ENCODE data around the gene ARHGEF5.
"Not testable (repeated sequence)": the region's sequence is repeated elsewhere in the genome, so short reads cannot be mapped to it uniquely, and the experiment has no call there.

ARHGEF5 gene

DNA sequence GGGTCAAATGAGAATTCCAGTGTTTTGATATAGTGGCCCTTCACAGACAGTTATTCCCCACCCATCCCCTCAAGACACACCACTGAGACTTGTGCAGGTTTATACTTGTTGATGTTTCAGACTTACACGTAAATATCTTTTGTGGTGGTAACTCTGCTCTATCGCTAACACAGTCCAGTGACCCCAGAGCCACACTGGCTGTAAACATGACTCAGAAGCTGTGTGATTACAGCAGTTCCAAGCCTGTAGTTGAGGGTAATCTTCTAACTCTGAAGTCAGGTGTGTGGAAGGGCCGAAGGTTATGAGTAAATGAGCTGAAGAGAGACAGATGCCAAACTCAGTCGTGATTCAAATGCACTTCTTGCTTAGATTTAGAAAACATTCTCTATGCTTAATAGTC lies 28.9 kb downstream of the ARHGEF5 start:
- no peak for DNase-seq (ENCODE audit: low read depth in 2 of 2)

DNA sequence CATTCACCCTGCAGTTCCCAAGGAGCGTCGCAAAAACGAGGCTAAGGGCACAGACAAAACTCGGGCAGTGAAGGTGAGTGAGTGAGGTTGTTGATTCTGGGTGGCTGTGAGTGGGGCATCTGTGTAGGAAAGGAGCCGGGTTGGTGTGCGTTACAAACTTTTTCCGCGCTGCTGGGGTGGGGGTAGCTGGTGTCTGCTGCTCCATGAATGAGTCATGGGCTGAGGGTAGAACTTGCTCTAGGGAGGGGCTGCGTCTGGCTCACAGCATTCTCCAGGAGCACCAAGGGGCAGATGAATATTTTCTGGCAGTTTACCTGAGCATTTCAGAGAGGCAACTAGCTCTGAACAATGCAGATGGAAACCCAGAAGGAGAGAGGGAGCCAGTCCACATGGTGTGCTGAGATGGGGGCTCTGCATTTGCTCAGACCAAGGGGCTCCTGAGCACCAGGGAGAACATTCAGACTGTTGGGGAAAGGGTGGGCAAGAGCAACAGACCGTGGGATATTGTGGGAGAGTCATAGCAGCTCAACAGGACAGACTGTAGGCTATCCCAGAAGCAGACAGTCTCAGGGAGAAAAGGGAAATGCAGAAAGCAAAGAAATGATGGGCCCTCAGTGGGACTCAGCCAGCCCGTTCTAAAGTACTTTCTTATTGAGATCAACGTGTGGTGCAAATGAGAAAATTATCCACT lies 29.5 kb downstream of the ARHGEF5 start:
- no peak for DNase-seq (ENCODE audit: low read depth in 2 of 2)

DNA sequence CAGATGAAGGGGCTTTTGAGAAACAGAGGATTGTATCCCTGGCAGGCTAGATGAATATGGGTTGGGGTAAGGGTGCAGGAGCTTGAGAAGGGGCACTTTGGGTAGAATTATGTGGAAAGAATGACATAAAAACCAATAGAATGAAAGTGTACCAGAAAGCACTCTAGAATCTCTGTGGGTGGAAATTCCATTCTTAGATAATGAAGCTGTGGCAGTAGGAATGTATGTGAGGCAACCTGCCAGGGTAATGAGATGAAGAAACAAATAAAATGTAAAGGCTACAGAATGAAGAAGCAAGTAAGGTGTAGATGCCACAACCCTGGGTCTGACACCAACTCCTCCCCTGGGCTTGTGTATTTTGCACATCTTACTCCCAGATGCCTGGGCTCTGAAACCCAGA lies 31.5 kb downstream of the ARHGEF5 start:
- no peak for DNase-seq (ENCODE audit: low read depth in 2 of 2)

DNA sequence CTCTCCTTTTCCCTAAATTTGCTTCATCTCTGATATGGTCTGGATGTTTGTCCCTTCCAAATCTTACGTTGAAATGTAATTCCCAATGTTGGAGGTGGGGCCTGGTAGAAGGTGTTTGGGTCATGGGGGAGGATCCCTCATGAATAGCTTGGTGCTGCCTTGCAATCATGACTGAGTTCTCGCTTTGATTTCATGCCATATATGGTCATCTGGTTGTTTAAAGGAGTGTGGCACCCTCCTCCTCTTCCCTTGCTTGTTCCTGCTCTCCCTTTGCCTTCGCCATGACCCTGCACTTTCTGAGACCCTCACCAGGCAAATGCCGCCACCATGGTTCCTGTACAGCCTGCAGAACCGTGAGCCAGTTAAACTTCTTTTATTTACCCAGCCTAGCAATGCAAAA lies 33.7 kb downstream of the ARHGEF5 start:
- no peak for DNase-seq (ENCODE audit: low read depth in 2 of 2)

DNA sequence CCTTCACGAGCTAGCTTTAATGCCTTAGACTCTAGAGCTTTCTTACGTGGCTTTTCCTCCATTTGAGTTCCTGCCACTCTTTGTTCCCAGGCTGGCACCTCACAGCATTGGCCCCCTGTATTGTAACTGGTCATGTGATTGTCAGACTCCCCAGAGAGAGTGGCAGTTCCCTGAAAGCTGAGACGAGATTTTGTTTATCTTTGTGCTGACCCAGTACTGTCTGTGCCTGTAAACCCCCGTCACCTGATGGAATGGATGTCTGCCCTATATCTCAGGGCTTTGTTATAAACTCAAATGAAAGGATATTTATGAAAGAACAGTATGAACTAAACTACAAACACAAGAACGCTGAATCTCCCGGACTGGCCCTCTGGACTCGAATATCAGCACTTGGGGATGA lies 35.3 kb downstream of the ARHGEF5 start:
- no peak for DNase-seq (ENCODE audit: low read depth in 2 of 2)

DNA sequence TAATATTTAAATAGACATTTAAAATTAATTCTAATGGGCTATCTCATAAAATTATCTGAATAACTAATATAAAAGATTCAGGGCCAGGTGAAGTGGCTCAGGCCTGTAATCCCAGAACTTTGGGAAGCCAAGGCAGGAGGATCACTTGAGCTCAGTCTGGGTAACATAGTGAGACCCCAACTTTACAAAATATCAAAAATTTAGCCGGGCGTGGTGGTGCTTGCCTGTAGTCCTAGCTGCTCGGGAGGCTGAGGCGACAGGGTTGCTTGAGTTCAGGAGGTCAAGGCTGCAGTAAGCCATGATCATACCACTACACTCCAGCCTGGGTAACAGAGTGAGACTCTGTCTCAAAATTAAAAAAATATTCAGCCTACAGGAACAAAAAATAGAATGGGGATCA lies 35.8 kb downstream of the ARHGEF5 start:
- no peak for DNase-seq (ENCODE audit: low read depth in 2 of 2)

DNA sequence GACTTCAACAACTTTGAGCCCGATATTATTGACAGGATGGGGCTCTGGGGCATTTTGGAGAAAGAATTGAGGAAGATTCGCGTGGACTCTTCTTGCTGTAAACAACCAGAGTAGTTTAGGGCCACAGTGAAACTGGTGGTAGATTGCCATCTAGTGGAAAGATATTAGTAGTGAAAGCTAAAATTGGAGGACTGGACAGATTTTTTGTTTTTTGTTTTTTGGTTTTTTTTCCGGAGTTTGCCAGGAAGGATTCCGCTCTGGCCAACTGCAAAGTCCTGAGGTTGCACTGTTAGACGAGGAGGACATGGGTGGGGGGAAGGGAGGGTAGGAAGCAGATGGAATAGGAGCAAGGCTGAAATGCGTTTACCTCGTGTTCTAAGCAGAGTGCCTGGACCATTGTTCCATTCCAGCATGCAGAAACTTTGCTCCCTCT lies 36.6 kb downstream of the ARHGEF5 start:
- no peak for DNase-seq (ENCODE audit: low read depth in 2 of 2)

DNA sequence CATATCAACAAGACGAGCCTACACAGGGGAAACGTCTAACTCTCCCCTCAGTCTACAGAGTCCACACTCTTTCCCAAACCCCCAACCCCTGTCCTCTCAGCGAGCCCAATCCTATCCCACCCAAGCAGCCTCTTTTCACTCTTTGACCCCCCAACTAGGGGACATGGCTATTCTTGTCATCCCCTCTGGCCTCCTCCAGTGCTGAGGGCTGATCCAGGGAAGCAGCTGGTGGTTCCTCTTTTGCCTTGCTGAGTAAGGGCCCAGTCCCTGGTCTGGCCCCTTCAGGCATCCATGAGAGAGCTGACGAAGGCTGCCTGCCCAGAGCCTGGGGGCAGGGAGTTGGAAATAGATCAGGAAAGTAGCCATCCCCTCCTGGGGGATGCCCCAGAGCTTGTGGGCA lies 41.9 kb downstream of the ARHGEF5 start:
- no peak for DNase-seq (ENCODE audit: low read depth in 2 of 2)

DNA sequence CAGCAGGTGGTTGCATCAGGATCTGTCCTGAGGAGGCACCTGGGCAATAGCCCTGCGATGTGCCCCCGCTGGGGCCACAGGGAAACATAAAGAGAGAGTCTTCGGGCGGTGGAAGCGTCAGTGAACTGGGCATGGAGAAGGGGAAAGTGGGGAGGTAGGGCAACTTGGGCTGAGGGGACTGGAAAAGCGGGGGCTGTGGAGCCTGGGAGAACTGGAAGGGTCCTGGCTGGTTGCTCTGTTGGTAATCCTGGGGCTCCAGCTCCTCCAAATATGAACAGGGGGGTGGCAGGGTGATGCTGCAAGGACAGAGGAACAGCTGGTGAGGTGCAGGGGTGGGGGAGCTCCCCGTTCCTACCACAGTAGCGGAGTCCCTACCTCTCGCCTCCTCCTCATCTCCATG lies 43.1 kb downstream of the ARHGEF5 start:
- no peak for DNase-seq (ENCODE audit: low read depth in 2 of 2)

DNA sequence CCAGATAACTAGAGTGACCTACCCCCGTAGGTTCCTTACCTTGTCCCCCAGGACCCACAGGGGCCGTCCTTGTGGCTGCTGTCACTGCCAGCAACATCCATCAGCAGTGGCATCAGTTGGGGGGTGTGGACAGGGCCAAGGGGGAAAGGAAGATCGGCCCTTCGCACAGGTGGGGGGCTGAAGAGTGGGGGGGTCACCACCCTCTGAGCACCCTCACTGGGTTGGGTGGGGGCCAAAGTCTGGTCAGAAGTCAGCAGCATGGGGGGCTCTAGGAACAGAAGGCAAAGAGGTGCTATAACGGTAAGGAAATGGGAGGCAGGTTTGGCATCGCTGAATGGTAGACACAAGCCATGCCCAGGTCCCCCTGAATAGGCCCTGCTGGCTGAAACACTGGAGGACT lies 43.7 kb downstream of the ARHGEF5 start:
- DNase-seq (ENCODE audit: low read depth in 2 of 2): no peak

DNA sequence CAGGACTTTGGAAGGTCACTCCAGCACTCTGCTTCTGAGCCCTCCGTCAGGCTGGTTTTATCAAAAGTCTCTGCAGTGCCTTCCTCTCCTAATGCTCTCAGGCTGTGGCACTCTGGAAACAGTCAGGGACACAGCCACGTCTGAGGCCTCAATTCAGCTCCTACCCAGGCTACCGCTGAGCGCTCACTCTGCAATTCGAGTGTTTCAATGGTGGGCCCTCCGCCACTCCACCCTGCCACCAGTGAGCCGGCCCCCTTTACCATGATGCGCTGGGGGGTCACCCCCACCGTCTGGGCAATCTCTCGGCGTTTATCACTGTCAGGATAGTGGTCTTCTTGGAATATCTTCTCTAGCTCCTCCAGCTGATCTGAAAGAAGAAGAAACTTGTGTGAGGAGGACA lies 44.7 kb downstream of the ARHGEF5 start:
- DNase-seq (ENCODE audit: low read depth in 2 of 2): no peak

DNA sequence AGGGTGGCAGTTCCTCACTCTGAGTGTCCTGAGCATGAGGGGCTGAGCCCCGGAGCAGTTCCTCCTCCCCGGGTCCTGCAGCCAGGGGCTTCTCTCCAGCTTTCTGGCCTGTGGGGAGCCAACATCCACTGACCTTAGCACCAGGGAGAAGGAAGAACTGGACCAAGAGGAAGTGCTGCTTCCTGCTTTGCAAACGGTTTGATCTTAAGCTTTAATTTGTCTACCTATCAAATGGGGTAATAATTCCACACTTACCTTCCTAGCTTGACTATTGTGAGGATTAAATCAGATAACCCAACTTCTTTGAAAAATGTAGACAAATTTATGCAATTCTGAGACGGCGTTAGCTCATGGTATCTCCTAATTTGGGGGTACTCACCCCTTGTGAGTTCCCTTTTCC lies 46.3 kb downstream of the ARHGEF5 start:
- DNase-seq (ENCODE audit: low read depth in 2 of 2): no peak

DNA sequence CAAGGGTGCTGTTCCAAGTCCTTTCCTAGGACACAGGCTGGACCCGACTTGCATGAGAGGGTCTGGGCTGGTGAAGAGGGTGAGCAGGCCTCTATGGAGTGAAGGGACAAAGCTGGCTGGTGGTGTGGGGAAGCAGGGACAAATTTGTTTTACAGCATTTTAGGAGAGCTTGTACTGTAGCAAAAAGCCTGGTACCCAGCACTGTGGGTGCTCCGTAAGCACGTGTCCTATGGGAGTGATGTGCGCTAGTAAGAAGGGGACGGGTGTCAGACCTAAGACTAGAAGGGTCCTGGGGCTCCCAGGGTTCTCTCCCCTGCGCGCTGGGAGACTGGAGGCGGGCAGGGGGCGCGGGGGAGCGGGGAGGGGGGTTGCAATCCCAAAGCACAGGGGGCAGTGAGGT lies 47.9 kb downstream of the ARHGEF5 start:
- DNase-seq (ENCODE audit: low read depth in 2 of 2): no peak

DNA sequence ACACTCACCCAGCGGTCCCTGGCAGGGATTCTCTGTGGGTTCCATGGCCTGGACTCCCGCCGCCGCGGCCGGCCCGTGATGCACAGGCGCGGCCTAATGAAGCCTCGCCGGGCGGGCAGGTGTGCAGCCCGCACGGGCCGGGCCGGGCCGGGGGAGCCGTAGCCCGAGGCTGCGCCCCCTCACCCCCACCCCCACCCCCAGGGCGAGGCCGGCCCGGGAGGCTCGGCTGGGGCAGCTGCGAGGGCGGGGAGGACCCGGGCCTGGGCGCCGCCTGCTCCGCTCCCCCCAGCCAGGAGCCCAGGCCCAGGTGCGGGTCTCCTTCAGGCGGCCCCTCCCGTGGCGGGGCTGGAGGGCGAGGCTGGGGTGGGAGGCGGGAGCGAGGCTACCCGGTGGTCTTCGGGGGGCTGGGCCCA lies 48.5 kb downstream of the ARHGEF5 start, which contains the start of gene NOBOX:
TSS of gene NOBOX (minus strand) at position 45 of the 413 bp plus-strand sequence.
- no peak for DNase-seq (ENCODE audit: low read depth in 2 of 2)

DNA sequence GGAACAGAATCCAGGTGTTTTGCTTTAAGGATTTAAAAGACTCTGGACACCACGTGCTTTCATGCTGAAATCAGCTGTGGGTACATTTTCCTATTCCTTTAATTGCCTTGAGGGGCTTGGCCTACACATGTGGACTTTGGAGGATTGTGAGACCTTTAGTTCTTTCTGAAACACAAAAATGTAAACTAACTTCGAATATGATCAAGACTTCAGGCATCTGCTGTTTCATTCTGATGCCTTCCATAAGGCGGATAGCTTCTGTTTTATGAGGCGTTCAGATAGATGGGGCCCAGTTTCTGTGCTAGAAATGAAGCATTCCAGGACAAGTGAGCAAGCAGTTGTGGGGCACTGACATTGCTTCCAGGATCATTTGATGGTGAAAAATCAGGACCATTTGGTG lies 49.7 kb downstream of the ARHGEF5 start:
- no peak for DNase-seq (ENCODE audit: low read depth in 2 of 2)

DNA sequence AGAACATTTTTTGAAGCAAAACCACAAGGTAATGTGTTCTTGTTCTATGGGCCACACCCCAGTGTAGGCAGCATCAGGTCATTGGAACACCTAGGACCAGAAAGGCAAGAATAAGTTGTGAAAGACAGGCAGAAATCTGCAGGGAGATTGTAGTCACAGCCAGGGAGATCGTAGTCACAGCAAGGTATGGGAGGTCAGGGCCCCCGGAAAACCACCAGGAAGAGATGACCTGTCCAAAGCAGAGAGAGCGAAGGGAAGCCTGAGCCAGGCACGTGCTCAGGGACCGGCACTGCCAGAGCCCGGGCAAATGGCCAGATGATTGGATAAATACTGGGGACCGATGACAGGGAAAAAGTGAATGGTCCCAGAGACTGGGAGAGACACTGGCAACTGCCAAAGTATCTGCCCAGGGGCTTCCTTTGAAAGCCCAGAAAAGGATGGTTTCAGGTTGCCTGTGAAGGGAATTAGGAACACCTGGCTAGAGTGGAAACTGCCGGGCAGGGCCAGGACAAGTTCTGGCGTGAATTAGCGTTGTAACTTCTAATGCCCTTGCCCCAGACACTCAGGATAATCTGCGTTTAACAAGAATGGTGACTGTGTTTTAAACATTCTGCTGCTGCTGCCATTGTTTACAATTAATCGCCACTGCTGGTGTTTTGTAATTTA lies 52.2 kb downstream of the ARHGEF5 start:
- DNase-seq (ENCODE audit: low read depth in 2 of 2): no peak

DNA sequence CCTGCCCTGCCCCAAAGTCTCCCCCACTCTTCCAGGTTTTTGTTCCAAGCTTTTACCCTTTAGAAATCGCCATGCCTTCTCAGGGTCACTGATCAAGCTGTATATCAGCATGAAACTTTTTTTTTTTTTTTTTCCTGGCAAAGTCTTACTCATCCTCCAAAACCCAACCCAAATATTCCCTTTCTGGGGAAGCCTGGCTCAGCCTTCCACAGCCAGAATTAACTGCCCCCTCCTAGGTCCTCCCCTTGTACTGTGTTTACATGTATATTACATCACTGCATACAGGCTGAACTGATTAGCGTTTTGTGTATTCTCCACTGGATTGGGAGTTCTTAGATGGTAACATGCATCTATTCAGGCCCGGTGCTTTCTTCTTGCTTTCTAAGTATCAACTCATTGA lies 52.9 kb downstream of the ARHGEF5 start:
- DNase-seq (ENCODE audit: low read depth in 2 of 2): no peak

DNA sequence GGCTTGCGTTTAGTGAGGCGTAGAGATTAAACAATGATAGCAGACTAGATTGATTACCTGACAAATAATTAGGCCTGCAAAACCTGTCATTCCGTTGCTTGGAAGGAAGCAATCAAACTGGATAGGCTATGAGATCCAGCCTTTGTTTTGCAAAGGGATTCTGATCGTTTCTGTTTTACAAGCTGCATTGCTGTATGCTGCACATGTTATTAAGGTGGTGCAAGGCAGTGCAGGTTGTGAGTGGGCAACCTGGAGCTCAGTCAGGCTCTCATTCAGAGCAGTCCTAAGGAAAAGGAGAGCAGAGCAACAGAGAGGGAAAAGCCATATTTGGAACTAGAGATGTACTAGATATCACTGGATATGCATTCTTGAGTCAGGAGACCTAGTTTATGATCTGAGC lies 55.2 kb downstream of the ARHGEF5 start:
- DNase-seq (ENCODE audit: low read depth in 2 of 2): no peak

DNA sequence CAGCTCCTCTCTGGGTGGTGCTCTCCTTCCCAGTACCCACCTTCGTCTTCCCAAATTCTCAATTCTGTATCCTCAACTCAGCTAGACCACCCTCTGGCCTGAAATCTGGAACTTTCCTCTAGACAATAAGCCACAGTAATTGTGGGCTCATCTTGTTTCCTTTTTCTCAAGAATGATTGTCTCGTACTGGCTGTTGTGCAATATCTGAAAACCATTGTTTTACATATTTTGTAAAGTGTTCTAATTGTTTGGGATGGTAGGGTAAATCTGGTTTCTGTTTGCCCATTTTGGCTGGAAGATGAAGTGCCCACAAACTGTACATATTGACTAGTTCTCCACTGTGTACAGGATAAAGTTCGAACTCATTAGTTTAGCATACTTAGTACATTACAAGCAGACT lies 59.6 kb downstream of the ARHGEF5 start:
- DNase-seq (ENCODE audit: low read depth in 2 of 2): no peak

DNA sequence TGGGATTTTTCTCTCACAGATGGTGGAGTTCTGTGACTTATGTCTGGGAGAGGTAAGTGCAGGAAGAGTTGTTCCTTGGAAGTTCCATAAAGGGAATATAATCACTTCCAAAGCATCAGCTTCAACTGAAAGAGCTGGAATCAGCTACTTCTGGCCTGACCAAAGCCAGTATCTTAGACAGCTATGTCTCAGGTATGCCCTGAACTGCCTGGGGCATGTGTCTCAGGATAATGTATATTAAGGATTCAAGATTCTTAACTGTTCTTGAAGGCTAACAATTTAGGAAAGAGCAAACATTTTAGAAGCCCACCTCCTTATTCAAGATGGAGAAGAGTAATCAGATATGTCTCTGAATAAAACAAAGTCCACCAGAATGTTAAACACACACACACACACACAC lies 60.7 kb downstream of the ARHGEF5 start:
- DNase-seq (ENCODE audit: low read depth in 2 of 2): no peak

DNA sequence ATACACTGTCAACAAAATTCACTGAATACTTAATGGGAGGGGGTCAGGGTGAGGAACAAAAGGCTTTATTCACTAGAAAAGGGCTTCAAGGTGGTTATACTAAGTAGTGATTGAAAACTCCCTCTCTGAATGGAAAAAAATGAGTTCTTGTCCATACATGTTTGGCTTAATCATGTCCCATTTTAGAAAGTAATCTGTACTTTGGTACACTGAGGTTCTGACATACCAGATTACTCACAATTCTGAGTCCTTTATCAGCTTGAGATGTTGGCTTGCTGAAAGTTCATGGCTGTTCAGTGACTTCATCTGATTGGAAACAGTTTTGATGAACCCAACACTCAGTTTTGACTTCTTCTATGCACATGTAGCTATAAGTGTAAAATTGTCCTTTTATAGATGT lies 61.1 kb downstream of the ARHGEF5 start:
- no peak for DNase-seq (ENCODE audit: low read depth in 2 of 2)

DNA sequence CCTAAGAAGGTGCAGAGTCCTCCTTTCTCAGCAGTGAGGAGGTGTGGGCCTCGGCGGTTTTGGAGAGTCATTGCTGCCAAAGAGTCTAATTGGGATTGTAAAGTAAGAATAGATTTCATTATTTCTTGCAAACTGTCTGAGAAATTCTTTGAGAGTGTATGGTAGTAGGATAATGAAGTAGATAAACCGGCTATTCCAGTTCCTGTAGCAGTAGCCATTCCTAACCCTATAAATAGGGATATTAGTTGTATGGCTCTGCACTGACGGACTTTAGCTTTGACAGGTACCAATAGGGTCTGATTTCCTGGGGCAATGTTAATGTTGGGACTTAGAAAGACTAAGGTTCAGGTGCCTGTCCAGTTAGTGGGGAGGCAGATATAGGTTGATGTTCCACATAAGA lies 63.7 kb downstream of the ARHGEF5 start:
- DNase-seq (ENCODE audit: low read depth in 2 of 2): not testable (repeated sequence)

DNA sequence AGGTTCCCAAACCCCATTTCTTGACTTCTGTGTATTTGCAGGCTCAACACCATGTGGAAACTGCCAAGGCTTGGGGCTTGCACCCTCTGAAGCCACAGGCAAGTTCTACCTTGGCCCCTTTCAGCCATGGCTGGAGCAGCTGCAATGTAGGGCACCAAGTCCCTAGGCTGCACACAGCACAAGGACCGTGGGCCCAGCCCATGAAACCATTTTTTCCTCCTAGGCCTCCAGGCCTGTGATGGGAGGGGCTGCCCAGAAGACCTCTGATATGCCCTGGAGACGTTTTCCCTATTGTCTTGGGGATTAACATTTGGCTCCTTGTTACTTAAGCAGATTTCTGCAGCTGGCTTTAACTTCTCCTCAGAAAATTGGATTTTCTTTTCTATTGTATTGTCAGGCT lies 72.3 kb downstream of the ARHGEF5 start:
- not testable (repeated sequence) for DNase-seq (ENCODE audit: low read depth in 2 of 2)

DNA sequence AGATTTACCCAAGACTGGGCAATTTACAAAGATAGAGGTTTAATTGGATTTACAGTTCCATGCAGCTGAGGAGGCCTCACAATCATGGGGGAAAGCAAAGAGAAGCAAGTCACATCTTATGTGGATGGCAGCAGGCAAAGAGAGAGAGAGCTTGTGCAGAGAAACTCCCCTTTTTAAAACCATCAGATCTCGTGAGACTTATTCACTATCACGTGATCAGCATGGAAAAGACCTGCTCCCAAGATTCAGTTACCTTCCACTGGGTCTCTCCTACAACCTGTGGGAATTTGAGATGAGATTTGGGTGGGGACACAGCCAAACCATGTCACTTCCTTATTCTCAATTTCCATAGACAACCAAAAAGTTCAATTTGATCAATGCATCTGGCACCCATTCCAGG lies 73.2 kb downstream of the ARHGEF5 start:
- DNase-seq (ENCODE audit: low read depth in 2 of 2): no peak
